A673 (cell line): Measurements from ENCODE around the gene PALLD. TPM values are rescaled to one million over a fixed set of nuclear protein-coding genes. Genes with fewer than 3 reads are reported as not detected.

Source experiments
- BruUV-seq: library from RNA; stranded (reverse); fragments of 400-500 nt; replicated peaks from 2 replicates; lab custom pipeline; 2021; lab: Mats Ljungman, UMichigan
- CTCF ChIA-PET: fragments of 300-600 bp; sonication (Branson Sonifier 250); formaldehyde crosslinking; loops from one replicate; lab custom pipeline; 2022; ENCODE audit warnings: antibody characterized with exemption; lab: Charles Lee
- POLR2A ChIA-PET: fragments of 300-600 bp; sonication (Branson Sonifier 250); formaldehyde crosslinking; loops from one replicate; lab custom pipeline; 2022; ENCODE audit warnings: antibody characterized with exemption; ENCODE audit not compliant: low non-redundant PET; lab: Charles Lee
- DNase-seq: peaks from one replicate; pipeline ENCODE4 v3.0.0-alpha.2; 2015; ENCODE audit warnings: low spot score
- H3K27ac ChIP-seq: fragments of 200-600 bp; sonication (generic); 2 replicates; pipeline ENCODE4 v1.5.1; 2016; ENCODE audit warnings: mixed run types, low read depth, mild to moderate bottlenecking, mixed read lengths, antibody characterized with exemption, low read length; ENCODE audit not compliant: poor library complexity, severe bottlenecking
- H3K27me3 ChIP-seq: fragments of 200-600 bp; sonication (generic); replicated peaks from 2 replicates; pipeline ENCODE4 v1.6.1; 2017; ENCODE audit warnings: mixed run types, low read depth, mild to moderate bottlenecking, mixed read lengths, antibody characterized with exemption, low read length; ENCODE audit not compliant: insufficient read depth, poor library complexity
- H3K36me3 ChIP-seq: fragments of 200-600 bp; sonication (generic); 2 replicates; pipeline ENCODE4 v1.6.1; 2016; ENCODE audit warnings: mixed run types, mild to moderate bottlenecking, mixed read lengths, antibody characterized with exemption, low read length; ENCODE audit not compliant: insufficient read depth, poor library complexity, severe bottlenecking
- H3K4me1 ChIP-seq: fragments of 200-600 bp; sonication (generic); 2 replicates; pipeline ENCODE4 v1.6.1; 2017; ENCODE audit warnings: mixed run types, mild to moderate bottlenecking, mixed read lengths, antibody characterized with exemption, low read length; ENCODE audit not compliant: insufficient read depth, poor library complexity, severe bottlenecking
- H3K4me3 ChIP-seq: fragments of 200-600 bp; sonication (generic); 2 replicates; pipeline ENCODE4 v1.5.1; 2016; ENCODE audit warnings: low read depth, mixed run types, mild to moderate bottlenecking, mixed read lengths, low read length; ENCODE audit not compliant: poor library complexity, severe bottlenecking
- H3K9me3 ChIP-seq: fragments of 200-600 bp; sonication (generic); 2 replicates; pipeline ENCODE4 v1.6.1; 2016; ENCODE audit warnings: mixed run types, low read depth, mild to moderate bottlenecking, mixed read lengths, antibody characterized with exemption, low read length; ENCODE audit not compliant: poor library complexity, severe bottlenecking
- CTCF ChIP-seq: fragments of 300-800, 200-600 bp; sonication (generic); conservative IDR thresholded peaks from 2 replicates; pipeline ENCODE4 v1.5.1; 2017; ENCODE audit warnings: low read depth, mild to moderate bottlenecking, antibody characterized with exemption, low read length, moderate library complexity, mixed read lengths
- EZH2 ChIP-seq: fragments of 200-600 bp; sonication (generic); IDR thresholded peaks from 2 replicates; pipeline ENCODE4 v1.6.1; 2017; ENCODE audit warnings: borderline replicate concordance, low read depth, mild to moderate bottlenecking, mixed read lengths, antibody characterized with exemption, low read length; ENCODE audit not compliant: poor library complexity, severe bottlenecking
- intact Hi-C: fragments of 100-400 bp; cut with micrococcal nuclease; formaldehyde crosslinking; loops from one replicate; pipeline ENCODE4 v1.10.0; 2022; ENCODE audit not compliant: unreplicated experiment
- total RNA-seq: library from RNA; stranded (reverse); gene quantifications from 2 replicates; pipeline ENCODE4 v1.2.3, GENCODE V29; 2021

PALLD gene
- total RNA-seq, 1 experiment from 2014 or later = 44.1 TPM

DNA sequence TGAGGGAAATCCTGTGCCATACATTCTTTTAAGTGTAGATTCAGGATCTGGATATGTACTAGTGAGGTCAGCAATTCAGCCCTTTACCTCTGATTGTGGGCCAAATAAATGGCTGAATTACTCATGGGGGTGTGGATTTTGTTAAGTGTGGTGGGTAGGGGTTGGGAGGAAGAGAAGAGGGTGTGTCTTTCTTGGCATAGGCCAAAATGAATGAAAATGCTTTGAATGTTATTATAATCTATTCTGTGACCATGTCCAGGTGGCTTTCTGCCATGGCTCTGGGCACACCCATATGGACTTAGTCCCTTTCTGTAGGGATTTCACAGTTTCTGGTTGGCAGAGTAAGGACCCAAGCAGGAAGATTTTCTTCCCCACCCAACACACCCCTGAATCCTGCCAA is 268.9 kb downstream of the PALLD start:
- POLR2A ChIA-PET = no interaction called here
- no peak overlapping the region for H3K4me3 ChIP-seq
- no peaks in the 10 kb centered on the region for H3K9me3 ChIP-seq
- no TSS peak for BruUV-seq
- TF ChIP-seq EZH2 = no peak
- TF ChIP-seq CTCF = no peak
- H3K4me1 ChIP-seq = no peaks in the 10 kb centered on the region
- CTCF ChIA-PET = no interaction called here
- no peaks in the 10 kb centered on the region for H3K36me3 ChIP-seq
- DNase-seq = no peak
- H3K27ac ChIP-seq = no peak overlapping the region
- H3K27me3 ChIP-seq = no peaks in the 10 kb centered on the region
- intact Hi-C loops = no loop called here

GRCh38 chr4:168766604-168767316 is 269.9 kb downstream of the PALLD start:
- Histone ChIP-seq H3K4me1 (no peaks in the 10 kb centered on the region), H3K36me3 (no peaks in the 10 kb centered on the region), H3K9me3 (no peaks in the 10 kb centered on the region), H3K27ac (no peak overlapping the region), H3K27me3 (no peaks in the 10 kb centered on the region), H3K4me3 (no peak overlapping the region)
- no peak for DNase-seq
- intact Hi-C loops = no loop called here
- TF ChIP-seq EZH2 (no peak), CTCF (no peak)
- ChIA-PET POLR2A (no interaction called here), CTCF (no interaction called here)
- no TSS peak for BruUV-seq

DNA sequence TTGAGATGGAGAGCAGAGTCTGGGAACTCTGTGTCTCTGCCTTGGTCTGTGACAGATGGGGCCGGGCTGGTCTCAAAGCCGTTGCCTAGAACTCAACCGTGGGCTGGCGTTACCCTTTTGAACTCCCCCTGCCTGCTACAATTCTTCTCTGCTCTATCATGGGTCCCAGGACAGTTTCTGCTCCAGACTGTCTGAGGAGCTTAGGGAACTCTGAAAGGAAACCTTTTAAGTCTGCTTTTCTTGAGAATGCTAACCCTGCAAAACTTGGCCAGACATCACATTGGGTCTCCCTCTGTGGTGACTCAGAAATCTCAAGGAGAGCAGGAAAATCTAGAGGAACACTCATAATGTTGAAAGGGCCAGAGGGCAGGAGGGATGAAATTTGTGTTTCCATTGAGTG is 272.6 kb downstream of the PALLD start:
- ChIA-PET POLR2A (no interaction called here), CTCF (no interaction called here)
- DNase-seq = no peak

More for the DNA sequence above, 272.6 kb downstream of the PALLD start:
- no peak overlapping the region for H3K4me3 ChIP-seq
- peaks cover 7% of the 10 kb centered on the region for H3K4me1 ChIP-seq
- no peaks in the 10 kb centered on the region for H3K9me3 ChIP-seq
- TF ChIP-seq EZH2 (no peak), CTCF (no peak)
- H3K36me3 ChIP-seq = no peaks in the 10 kb centered on the region
- intact Hi-C loops = no loop called here
- no peak overlapping the region for H3K27ac ChIP-seq
- BruUV-seq = no TSS peak
- no peaks in the 10 kb centered on the region for H3K27me3 ChIP-seq
